Mammary epithelial cell (primary cell): ENCODE measurements around the gene IPCEF1.

ENCODE experiments used
- CTCF ChIP-seq, 2 donors: IDR thresholded peaks in 1 of 2; conservative IDR thresholded peaks in 1 of 2; 2 replicates each; pipeline ENCODE4 v1.5.1; 2011 to 2012; ENCODE audit warnings: inconsistent platforms in 2 of 2, low read length in 2 of 2, mild to moderate bottlenecking in 2 of 2, control low read depth in 1 of 2, low read depth in 1 of 2; ENCODE audit not compliant: insufficient read depth in 1 of 2; ENCODE audit errors: extremely low read depth in 1 of 2
- EZH2 ChIP-seq: IDR thresholded peaks from 2 replicates; pipeline ENCODE4 v1.6.1; 2012; ENCODE audit warnings: low read length, inconsistent platforms, borderline replicate concordance

GRCh38 chr6:154403788-154404187, 47.2 kb upstream of the IPCEF1 start:
- TF ChIP-seq CTCF (conservative IDR thresholded peaks at IDR 0.05 in 1 of 2, IDR thresholded peaks at IDR 0.05 in 1 of 2; ENCODE audit: extremely low read depth in 1 of 2, insufficient read depth in 1 of 2, low read depth in 1 of 2, low read length in 2 of 2) (no peak), EZH2 (no peak)
